ENCODE data around the gene ERH.

DNA sequence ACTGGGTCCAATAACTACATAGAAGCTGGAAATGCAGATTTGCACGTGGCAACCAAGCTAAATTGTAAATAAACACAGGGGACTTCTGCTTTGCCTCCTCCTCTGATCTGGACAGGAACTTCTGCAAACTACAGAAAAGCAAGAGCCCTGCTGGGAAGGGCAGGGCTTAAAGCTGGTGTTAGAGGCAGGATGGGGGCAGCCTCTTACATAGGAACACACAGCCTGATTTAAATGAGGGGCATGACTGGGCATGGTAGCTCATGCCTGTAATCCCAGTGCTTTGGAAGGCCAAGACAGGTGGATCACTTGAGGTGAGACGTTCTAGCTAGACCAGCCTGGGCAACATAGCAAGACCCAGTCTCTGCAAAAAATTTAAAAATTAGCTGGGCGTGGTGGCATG is 46.7 kb downstream of the ERH start:
- TF ChIP-seq, protein P1, sequence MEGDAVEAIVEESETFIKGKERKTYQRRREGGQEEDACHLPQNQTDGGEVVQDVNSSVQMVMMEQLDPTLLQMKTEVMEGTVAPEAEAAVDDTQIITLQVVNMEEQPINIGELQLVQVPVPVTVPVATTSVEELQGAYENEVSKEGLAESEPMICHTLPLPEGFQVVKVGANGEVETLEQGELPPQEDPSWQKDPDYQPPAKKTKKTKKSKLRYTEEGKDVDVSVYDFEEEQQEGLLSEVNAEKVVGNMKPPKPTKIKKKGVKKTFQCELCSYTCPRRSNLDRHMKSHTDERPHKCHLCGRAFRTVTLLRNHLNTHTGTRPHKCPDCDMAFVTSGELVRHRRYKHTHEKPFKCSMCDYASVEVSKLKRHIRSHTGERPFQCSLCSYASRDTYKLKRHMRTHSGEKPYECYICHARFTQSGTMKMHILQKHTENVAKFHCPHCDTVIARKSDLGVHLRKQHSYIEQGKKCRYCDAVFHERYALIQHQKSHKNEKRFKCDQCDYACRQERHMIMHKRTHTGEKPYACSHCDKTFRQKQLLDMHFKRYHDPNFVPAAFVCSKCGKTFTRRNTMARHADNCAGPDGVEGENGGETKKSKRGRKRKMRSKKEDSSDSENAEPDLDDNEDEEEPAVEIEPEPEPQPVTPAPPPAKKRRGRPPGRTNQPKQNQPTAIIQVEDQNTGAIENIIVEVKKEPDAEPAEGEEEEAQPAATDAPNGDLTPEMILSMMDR (IDR thresholded peaks at IDR 0.05): no peak
- no peak for TF ChIP-seq POLR2A (IDR thresholded peaks at IDR 0.05)
